HG02678 (cell line): ENCODE data around the gene MDGA2.

Experiments
- ATAC-seq: cut with Tn5 transposase; IDR thresholded peaks from one replicate; pipeline ENCODE4 v1.9.1; 2021; ENCODE audit warnings: mild to moderate bottlenecking, moderate library complexity; ENCODE audit not compliant: unreplicated experiment

MDGA2 gene

GRCh38 chr14:47154276-47154797, 521.1 kb downstream of the MDGA2 start:
- ATAC-seq, result no peak

DNA sequence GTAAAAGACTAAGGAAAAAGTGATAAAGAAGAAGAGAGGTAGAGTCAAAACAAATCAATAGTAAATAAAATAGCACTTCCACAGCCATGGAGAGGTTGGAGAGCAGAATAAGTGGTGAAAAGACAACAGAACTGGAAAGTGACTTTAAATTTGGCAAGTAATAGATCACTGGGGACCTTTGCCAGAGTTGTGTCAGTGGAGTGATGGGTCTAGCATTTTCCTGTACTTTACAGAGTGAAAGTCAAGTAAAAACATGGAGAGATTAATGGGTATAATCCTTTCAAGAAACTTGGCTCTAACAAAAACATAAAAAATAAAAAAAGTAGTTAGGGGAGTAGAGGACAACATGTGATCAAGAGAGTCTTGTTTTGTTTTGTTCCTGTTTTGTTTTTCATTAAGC, 521.7 kb downstream of the MDGA2 start:
- no peak for ATAC-seq

- ATAC-seq, result no peak
Observed at GRCh38 chr14:47150267-47150666, 525.1 kb downstream of the MDGA2 start.

DNA sequence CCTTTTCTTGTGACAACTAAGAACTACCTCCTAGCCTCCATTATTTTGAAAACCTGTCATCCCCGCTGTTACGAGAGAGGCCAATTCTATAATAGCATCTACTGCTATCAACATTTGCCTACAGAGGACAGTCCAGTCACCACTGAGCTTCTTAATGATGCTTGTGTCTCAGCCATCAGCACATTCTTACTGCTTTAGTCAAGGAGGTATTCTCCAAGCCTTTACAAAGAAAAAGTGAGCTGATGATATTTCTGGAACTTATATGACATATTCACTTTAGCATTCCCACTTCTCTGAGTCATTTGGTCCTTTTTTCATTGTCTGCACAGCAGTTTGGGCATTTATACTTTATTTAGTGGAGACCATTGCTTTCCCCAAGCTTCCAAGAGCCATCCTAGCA, 526.1 kb downstream of the MDGA2 start:
- no peak for ATAC-seq

- ATAC-seq, result no peak
Observed at GRCh38 chr14:47148686-47149085, 526.7 kb downstream of the MDGA2 start.

GRCh38 chr14:47120645-47121044, 554.8 kb downstream of the MDGA2 start:
- ATAC-seq, result no peak

- no peak for ATAC-seq
Observed at GRCh38 chr14:47103771-47104170, 571.6 kb downstream of the MDGA2 start.

- ATAC-seq, result no peak
Observed at GRCh38 chr14:47102472-47102871, 572.9 kb downstream of the MDGA2 start.

DNA sequence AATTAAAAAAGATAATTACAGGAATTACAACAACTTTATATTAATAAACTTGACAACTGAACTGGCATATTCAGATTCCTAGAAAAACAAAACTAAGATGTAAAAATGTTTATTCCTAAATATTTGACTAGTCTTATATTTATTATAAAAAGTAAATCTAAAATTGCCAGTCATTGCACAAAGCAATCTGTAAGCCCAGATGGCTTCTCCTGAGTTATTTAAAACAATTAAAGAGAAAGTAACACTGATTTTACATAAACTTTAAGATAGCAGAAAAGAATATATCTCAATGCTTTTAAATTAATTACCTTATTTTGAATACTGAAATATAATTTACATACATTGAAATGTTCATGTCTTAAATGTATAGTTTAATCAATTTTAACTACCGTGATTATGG, 589.7 kb downstream of the MDGA2 start:
- no peak for ATAC-seq

DNA sequence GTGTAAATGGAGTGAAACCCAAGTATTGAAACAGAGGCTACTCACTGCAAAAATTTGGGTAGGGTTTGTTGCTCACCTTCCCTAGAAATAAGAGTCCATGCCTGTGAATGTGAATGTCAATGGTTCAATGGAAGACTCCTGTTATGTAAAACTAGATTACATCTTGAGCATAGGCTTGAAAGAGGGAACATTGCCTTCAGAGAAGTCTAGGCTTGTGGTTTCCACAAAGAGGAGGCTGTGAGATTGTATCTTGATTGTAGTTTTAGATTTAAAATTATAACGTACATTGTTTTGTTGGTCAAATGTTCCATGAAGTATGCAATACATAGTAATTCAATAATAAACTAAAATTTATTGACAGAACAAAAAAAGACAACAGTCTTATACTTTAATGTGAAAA, 610.1 kb downstream of the MDGA2 start:
- ATAC-seq, result no peak

DNA sequence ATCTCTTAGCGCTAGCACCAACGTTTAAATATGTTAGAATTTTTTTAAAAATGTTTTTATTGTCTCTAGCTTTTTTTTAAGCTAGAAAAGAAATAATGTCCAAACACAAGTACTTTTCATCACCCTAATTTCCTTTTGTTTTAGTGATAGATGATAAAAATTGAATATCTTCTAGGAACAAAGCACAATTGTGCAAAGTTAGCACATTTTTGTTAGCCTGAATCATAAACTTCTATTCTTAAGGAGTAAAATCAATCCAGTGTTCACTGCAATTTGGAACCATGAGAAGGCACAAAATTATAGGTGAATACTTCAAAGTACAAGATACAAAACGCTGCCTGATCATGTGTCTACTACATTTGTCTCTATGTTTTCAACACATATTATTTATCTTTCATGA, 615.4 kb downstream of the MDGA2 start:
- ATAC-seq, result no peak

- no peak for ATAC-seq
Observed at GRCh38 chr14:47057364-47057763, 618.0 kb downstream of the MDGA2 start.

- ATAC-seq, result no peak
Observed at GRCh38 chr14:47044841-47045240, 630.6 kb downstream of the MDGA2 start.

- ATAC-seq, result no peak
Observed at GRCh38 chr14:47040550-47040949, 634.9 kb downstream of the MDGA2 start.

GRCh38 chr14:47039336-47039735, 636.1 kb downstream of the MDGA2 start:
- ATAC-seq, result no peak

DNA sequence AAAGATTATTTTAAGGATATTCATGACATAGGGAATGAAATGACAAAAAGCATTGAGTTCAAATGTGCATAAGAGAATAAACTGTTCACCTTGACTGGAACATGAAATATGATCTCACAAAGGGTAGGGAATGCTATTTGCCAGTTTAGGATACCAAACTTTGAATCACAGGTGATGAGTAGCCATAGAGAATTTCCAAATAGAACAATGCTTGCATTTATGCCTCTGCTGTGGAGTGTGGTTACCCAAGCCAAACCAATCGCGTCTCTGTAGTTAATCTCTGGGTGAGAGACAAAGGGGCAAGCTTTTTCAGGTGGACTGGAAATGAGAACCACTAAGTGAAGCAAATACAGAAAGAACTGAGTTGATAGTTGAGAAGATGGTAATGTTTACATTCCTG, 652.7 kb downstream of the MDGA2 start:
- no peak for ATAC-seq

- ATAC-seq, result no peak
Observed at GRCh38 chr14:47020500-47020899, 654.9 kb downstream of the MDGA2 start.

DNA sequence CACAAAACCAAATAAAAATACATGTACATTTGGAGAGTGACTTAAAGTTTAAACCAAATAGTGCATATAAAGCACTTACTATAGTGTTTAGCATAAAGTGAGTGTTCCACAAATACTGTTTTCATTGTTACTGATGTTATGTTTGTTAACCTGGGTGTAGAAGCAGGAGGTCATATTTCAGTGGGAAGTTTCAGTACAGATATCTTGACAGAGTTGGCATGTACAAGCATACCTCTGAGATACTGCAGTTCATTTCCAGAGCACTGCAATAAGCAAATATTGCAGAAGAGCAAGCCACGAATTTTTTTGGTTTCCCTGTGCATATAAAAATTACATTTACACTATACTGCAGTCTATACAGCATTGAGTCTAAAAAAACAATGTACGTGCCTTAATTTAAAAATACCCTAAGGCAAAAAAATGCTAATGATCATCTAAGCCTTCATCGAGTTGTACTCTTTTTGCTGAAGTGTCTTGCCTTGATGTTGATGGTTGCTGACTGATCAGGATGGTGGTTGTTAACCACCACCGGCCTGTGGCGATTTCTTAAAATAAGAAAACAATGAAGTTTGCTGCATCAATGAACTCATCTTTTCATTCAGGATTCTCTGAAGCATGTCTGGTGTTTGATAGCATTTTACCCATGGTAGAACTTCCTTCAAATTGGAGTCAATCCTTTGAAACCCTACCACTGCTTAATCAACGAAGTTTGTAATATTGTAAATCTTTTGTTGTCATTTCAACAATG, 662.7 kb downstream of the MDGA2 start:
- ATAC-seq, result no peak

- ATAC-seq, result no peak
Observed at GRCh38 chr14:47009615-47010014, 665.8 kb downstream of the MDGA2 start.

GRCh38 chr14:47008732-47009131, 666.7 kb downstream of the MDGA2 start:
- no peak for ATAC-seq

DNA sequence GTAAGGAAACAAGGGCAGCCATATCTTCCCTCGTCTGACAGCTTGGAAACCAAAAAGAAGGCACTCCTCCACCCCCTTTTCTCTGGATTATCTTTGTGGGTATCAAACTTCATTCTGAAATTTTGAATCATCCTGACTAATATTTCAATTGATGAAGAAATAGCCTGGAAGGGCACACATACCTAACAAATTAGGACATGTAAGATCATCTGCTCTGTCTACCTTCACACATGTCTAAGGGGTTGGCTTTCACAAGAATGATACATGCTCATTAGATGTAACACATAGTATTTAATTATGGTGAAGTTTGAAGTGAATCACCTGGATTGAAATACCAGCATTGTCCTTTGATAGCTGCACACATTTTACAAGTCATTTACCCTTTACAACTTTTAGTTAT, 675.7 kb downstream of the MDGA2 start:
- ATAC-seq, result no peak

GRCh38 chr14:46989566-46989965, 685.8 kb downstream of the MDGA2 start:
- no peak for ATAC-seq

DNA sequence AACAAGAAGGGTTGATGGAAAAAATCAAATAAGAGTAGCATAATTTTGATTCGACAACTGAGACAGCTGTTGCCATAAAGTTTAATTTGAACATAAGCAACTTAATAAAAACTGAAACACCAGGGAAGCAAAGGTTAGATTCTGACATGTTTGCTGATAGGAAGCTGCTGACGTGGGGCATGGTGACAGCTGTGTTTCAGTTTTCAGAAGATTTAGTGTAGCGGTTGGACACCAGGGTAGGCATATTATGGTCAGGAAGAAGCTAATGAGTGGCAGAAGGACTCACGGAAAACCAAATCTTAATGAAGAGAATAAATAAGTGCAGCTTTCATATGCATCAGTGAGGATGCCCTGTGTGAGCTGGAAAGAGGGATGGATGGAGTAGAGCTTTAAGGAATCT, 687.1 kb downstream of the MDGA2 start:
- ATAC-seq, result no peak
